Measurements from ENCODE around the gene PRSS23.

The PRSS23 gene

DNA sequence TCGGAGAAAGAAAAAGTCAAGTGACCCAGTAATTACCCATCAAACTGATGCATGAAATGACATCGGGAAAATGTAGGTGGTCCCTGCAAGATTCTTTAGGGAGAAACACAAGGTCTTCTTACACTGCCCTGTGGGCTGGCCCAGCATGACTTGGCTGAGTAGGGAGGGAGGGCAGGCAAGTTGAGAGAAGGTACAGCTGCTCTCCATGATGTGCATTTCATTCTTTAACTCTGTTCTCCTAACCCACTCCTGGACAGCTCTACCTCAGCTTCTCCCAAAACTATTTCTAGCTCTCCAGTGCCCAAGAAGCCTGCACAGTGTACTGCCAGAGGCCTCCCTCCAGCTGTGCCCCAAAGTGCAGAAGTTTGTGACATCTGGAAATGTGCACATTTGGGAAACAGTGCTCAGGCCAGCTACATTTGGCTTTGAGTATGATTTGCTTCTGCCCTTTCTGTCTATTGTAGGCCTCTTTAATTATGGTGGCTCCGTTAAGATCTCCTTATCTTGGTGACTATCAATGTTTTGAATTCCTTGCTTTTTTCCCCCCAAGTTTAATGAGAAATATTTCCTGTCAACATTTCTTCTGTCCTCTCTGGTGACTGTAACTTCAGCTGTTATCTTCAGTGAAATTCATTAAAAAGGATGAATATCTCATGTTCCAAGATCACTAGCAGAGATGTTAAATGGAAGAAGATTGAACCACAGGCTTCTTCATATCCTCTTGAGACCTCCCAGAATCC, 26.7 kb upstream of the PRSS23 start (continued):
- TF ChIP-seq, protein P1, sequence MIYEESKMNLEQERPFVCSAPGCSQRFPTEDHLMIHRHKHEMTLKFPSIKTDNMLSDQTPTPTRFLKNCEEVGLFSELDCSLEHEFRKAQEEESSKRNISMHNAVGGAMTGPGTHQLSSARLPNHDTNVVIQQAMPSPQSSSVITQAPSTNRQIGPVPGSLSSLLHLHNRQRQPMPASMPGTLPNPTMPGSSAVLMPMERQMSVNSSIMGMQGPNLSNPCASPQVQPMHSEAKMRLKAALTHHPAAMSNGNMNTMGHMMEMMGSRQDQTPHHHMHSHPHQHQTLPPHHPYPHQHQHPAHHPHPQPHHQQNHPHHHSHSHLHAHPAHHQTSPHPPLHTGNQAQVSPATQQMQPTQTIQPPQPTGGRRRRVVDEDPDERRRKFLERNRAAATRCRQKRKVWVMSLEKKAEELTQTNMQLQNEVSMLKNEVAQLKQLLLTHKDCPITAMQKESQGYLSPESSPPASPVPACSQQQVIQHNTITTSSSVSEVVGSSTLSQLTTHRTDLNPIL (CRISPR knock-in tag; IDR thresholded peaks at IDR 0.05; ENCODE audit: low read depth): no peak
- TF ChIP-seq ZNF565 (CRISPR knock-in tag; conservative IDR thresholded peaks at IDR 0.05; ENCODE audit: low read depth): no peak

DNA sequence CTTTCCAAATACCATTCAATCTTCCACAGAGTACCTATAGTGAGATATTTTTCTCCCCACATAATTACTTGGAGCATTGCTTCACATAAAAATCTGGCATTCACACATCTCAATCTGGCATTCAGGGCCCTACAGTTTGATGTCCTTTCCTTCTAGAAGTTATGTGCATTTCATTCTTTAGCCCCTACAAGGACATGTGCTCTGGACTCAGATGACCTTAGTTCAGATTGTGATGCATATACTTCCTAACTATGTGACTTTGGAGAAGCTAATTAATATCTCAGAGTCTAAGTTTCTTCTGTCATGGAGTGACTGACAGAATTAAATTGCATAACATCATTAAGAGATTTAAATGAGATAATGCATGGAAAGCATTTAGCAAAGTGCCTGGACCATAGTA, 25.9 kb upstream of the PRSS23 start:
- ATAC-seq: peak; percentile 18; the same call in 2 of the 3 replicates
- TF ChIP-seq ZFP3 (CRISPR knock-in tag; IDR thresholded peaks at IDR 0.05) (no peak), ZNF8 (CRISPR knock-in tag; IDR thresholded peaks at IDR 0.05) (no peak), RARB (CRISPR knock-in tag; IDR thresholded peaks at IDR 0.05) (no peak), TCF4 (CRISPR knock-in tag; IDR thresholded peaks at IDR 0.05; ENCODE audit: borderline replicate concordance) (no peak), ZNF70 (CRISPR knock-in tag; IDR thresholded peaks at IDR 0.05) (no peak), ZFP30 (CRISPR knock-in tag; IDR thresholded peaks at IDR 0.05) (no peak), SNAI2 (CRISPR knock-in tag; IDR thresholded peaks at IDR 0.05) (no peak), GLIS3 (CRISPR knock-in tag; IDR thresholded peaks at IDR 0.05) (no peak), CSDC2 (CRISPR knock-in tag; IDR thresholded peaks at IDR 0.05) (no peak), ZNF565 (CRISPR knock-in tag; conservative IDR thresholded peaks at IDR 0.05; ENCODE audit: low read depth) (no peak), OSR1 (CRISPR knock-in tag; IDR thresholded peaks at IDR 0.05) (no peak), ESRRG (CRISPR knock-in tag; IDR thresholded peaks at IDR 0.05) (no peak)
- TF ChIP-seq, protein P2, sequence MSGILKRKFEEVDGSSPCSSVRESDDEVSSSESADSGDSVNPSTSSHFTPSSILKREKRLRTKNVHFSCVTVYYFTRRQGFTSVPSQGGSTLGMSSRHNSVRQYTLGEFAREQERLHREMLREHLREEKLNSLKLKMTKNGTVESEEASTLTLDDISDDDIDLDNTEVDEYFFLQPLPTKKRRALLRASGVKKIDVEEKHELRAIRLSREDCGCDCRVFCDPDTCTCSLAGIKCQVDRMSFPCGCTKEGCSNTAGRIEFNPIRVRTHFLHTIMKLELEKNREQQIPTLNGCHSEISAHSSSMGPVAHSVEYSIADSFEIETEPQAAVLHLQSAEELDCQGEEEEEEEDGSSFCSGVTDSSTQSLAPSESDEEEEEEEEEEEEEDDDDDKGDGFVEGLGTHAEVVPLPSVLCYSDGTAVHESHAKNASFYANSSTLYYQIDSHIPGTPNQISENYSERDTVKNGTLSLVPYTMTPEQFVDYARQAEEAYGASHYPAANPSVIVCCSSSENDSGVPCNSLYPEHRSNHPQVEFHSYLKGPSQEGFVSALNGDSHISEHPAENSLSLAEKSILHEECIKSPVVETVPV (CRISPR knock-in tag; IDR thresholded peaks at IDR 0.05): no peak
- TF ChIP-seq, protein P3, sequence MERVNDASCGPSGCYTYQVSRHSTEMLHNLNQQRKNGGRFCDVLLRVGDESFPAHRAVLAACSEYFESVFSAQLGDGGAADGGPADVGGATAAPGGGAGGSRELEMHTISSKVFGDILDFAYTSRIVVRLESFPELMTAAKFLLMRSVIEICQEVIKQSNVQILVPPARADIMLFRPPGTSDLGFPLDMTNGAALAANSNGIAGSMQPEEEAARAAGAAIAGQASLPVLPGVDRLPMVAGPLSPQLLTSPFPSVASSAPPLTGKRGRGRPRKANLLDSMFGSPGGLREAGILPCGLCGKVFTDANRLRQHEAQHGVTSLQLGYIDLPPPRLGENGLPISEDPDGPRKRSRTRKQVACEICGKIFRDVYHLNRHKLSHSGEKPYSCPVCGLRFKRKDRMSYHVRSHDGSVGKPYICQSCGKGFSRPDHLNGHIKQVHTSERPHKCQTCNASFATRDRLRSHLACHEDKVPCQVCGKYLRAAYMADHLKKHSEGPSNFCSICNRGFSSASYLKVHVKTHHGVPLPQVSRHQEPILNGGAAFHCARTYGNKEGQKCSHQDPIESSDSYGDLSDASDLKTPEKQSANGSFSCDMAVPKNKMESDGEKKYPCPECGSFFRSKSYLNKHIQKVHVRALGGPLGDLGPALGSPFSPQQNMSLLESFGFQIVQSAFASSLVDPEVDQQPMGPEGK (CRISPR knock-in tag; IDR thresholded peaks at IDR 0.05; ENCODE audit: borderline replicate concordance): no peak
- TF ChIP-seq, protein P1 (CRISPR knock-in tag; IDR thresholded peaks at IDR 0.05; ENCODE audit: low read depth): no peak

DNA sequence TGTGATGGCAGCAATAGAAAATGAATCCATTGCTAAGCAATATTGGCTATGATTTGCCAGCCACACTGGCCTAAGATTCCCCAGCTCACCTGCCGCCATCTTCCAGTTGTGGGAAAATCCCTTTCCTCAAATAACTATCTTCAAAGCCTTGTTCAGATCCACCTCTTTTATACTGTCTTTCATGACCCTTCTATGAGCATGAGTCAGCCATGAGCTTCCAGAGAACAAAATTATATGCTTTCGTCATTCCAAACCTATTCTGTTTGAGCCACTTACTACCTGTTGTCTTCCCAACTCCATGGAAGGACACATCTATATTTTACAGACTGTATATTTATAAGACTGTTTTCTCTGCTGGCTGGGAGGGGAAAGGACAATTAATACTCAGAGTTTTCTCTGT, 25.0 kb upstream of the PRSS23 start:
- no peak for TF ChIP-seq BACH2 (CRISPR knock-in tag; IDR thresholded peaks at IDR 0.05; ENCODE audit: borderline replicate concordance)
- no peak for ATAC-seq

DNA sequence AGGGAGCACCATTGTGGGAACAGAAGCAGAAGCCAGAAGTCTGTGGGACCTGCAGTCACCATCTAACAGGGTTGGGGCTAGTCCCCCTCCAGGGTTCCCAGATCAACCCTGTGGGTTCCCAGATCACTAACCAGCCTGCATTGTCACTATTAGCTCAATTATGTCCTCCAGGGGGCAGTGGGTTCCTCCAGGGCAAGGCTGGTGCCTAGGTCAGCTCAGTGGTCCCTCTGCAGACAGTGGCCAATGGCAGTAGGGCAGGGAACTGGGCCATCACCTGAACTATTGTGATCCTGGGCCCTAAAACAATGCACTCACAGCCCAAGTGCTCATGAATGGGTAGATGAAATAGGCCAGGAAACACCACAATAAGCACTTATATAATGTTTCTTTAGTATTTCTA, 18.8 kb upstream of the PRSS23 start:
- ATAC-seq: no peak
- TF ChIP-seq OSR1 (CRISPR knock-in tag; IDR thresholded peaks at IDR 0.05) (no peak), SNAI2 (CRISPR knock-in tag; IDR thresholded peaks at IDR 0.05) (no peak), TCF4 (CRISPR knock-in tag; IDR thresholded peaks at IDR 0.05; ENCODE audit: borderline replicate concordance) (no peak), ISL1 (CRISPR knock-in tag; IDR thresholded peaks at IDR 0.05) (no peak), ZNF70 (CRISPR knock-in tag; IDR thresholded peaks at IDR 0.05) (no peak), BACH2 (CRISPR knock-in tag; IDR thresholded peaks at IDR 0.05; ENCODE audit: borderline replicate concordance) (no peak), ZFP3 (CRISPR knock-in tag; IDR thresholded peaks at IDR 0.05) (no peak), ZNF8 (CRISPR knock-in tag; IDR thresholded peaks at IDR 0.05) (no peak), ARNTL (CRISPR knock-in tag; IDR thresholded peaks at IDR 0.05; ENCODE audit: borderline replicate concordance, low read depth) (no peak)
- TF ChIP-seq, protein P3 (CRISPR knock-in tag; IDR thresholded peaks at IDR 0.05; ENCODE audit: borderline replicate concordance): no peak
- TF ChIP-seq, protein P2 (CRISPR knock-in tag; IDR thresholded peaks at IDR 0.05): no peak
- TF ChIP-seq, protein P1 (CRISPR knock-in tag; IDR thresholded peaks at IDR 0.05; ENCODE audit: low read depth): no peak

Measured in SK-N-SH treated with all-trans-retinoic acid at 6 μM for 48 hours (cell line).